ENCODE results near the gene CEMIP. TPM values are rescaled to one million over a fixed set of nuclear protein-coding genes. Genes with fewer than 3 reads are reported as not detected.

CEMIP gene
- total RNA-seq, 1 donor from 2014 or later, result not detected

DNA sequence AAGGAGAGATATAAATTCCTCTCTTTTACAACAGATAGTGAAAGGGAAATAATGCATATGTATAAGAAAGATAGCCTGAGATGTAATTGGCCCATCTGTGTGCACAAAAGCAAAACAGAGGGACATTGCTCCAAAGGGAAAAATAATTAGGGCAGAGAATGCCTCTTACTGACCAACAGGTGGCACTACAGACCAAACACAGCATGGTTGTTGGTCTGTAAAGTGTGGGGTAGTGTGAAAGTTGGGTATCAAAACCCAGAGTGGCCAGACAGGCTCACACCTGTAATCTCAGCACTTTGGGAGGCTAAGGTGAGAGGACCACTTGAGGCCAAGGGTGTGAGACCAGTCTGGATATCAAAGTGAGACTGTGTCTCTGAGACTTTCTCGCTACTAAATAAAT is 217.1 kb downstream of the CEMIP start:
- intact Hi-C loops (cut with micrococcal nuclease), result loop anchor here (1.0 kb wide), 2 partner anchors 112 to 270 kb away; no protein-coding TSS in a partner anchor

DNA sequence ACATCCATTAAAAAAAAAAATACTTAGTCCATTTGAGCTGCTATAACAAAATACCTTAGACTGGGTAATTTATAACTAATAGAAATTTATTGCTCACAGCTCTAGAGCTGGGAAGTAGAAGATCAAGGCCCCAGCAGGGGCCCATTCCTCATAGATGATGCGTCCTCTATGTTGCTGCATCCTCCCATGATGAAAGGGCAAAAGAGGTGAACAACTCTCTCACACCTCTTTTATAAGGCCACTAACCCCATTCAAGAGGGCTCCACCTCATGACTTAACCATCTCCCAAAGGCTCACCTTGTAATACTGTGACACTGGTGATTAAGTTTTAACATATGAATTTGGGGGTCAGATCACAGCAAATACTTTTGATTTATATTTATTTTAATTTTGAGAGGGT is 218.5 kb downstream of the CEMIP start:
- intact Hi-C loops (cut with micrococcal nuclease), result no loop called here

DNA sequence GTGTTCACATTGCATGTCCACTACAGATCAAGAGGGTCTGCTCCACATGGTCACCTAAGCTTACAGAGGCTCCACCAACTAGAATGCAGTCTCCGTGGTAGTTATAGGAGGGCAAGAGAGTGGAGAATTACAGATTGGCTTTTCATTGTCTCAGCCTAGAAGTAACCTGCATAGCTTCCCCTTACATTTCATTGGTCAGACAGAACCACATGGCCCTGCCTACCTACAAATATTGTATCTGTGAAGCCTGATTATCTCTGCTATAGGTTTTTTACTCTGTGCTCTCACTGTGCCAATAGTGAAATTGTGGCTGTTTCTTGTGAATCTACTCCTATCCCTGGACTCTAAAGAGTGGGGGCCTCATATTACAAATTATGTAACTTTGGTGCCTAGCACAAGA is 219.1 kb downstream of the CEMIP start:
- intact Hi-C loops (cut with micrococcal nuclease), result no loop called here

DNA sequence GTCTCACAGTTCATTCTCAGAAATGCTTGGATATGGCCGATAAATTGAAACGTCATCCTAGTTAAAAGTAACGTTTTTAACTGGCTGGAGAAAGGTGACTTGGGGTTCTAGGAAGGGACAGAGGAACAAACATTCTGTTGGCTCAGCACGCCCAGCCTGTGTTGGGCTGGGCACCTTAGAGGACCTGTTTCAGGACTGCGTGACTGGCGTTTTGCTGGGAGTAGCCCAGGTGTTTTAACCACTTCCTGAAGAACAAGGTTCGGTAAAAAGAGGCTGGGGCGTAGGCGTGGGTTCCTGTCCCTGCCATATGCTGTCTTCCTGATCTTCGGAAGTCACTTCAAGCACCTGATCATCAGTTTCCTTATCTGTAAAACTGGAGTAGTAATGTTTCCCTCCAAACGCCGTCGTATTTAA is 220.5 kb downstream of the CEMIP start:
- intact Hi-C loops (cut with micrococcal nuclease), result loop anchor here (1.0 to 2.0 kb wide), 5 partner anchors 10 to 1047 kb away; partner anchors contain the start of genes MESD and MEX3B

DNA sequence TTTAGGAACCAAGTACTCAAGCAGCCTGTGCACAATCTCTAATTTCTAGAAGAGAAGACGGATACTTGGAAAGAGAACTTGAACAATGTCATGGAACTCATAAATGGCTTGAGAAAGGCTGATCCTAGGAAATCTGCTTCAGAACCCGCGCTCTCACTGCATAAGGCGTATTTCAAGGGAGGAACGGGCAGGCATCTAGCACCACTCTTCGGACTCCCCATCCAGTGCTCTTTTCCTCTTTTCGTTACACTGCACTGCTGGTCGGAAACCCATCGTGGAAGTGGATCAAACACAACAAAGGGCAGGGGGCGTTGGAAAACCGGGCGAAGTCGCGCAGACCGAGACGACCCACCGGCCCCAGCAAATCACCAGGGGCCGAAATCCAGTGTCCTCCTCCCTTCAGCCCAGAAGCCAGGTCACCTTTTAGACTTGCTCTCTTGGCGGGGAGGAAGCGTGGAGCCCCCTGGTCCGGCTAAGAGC is 221.0 kb downstream of the CEMIP start:
- intact Hi-C loops (cut with micrococcal nuclease), result loop anchor here (1.0 to 2.0 kb wide), 5 partner anchors 11 to 1047 kb away; partner anchors contain the start of genes MESD and MEX3B

DNA sequence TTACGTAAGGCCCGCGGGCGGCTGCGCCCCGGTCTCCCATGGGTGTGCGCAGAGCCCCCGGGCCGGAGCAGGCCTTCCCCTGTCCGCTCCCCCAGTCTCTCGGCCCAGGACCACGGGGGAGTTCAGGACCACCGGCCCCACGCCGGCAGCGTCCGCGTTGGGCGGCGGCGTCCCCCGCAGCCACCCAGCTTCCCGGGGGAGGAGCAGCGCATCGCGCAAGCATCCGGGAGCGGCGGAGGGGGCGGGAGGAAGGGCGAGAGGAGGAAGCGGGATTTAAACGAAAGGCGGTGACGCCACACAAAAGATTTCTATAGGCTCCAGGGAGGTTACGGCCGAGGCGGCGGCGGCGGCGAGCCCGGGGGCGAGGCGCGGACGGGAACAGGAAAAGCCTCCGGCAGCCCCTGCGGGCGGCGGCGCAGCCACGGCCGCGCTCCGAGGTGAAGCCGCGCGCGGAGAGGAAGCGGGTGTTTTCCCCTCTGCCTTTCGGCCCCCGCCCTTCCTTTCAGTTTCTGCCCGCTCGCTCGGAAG is 221.5 kb downstream of the CEMIP start, which contains the start of gene TLNRD1:
Gene TLNRD1, plus strand, starts transcription at position 300 of the 528 bp plus-strand sequence. CDS start 1,349 bp downstream, outside the sequence.
- intact Hi-C loops (cut with micrococcal nuclease), result loop anchor here (1.0 to 2.0 kb wide), 5 partner anchors 11 to 1046 kb away; partner anchors contain the start of genes MESD and MEX3B

Other genes starting within 250 kb of the CEMIP start
- gene ABHD17C, start 84.1 kb upstream of the CEMIP start, total RNA-seq, result 2.8 and 3.8 TPM in 2 replicates
- gene MESD, start 210.4 kb downstream of the CEMIP start, total RNA-seq, result 37.6 and 37.7 TPM in 2 replicates
- 35.8 and 37.0 TPM in 2 replicates for gene TLNRD1, start 221.6 kb downstream of the CEMIP start, total RNA-seq